ENCODE measurements around the gene RGPD5. TPM values are rescaled to one million over a fixed set of nuclear protein-coding genes. Genes with fewer than 3 reads are reported as not detected.
"Not testable (repeated sequence)": the region's sequence is repeated elsewhere in the genome, so short reads cannot be mapped to it uniquely, and the experiment has no call there.

Gene RGPD5
- polyA plus RNA-seq (2012; ENCODE audit: insufficient read depth, insufficient read length), result 17.9 TPM

DNA sequence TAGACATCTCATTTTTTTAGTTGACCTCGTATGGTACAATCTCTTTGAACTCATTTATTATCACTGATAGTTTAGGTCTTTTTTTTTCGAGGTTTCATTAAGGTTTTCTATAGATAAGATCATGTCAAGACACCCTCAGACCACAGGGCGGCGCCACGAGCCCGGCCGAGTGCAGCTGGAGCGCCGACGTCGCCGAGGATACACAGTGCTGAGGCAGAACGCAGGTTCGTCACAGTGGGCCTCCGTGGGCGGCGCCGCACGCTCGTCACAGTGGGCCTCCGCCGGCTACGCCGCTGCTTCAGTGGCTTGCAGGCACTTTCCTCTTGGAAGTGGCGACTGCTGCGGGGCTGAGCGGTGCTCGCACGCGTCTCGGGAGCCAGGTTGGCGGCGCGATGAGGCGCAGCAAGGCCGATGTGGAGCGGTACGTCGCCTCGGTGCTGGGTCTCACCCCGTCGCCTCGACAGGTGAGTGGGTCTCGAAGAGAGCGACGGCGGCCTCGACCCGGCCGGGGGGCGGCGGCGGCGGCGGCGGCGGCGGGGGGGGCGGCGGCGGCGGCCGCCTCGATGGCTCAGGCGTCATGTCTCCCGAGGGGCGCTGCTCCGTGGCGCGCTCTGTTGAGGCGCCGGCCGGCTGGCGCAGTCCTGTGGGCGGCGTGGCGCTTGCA is at the start of gene RGPD5:
Gene RGPD5 (plus strand): TSS at position 232 of the 664 bp plus-strand sequence. CDS start 161 bp downstream, at position 393.
- not testable (repeated sequence) for DNase-seq (ENCODE audit: low read depth, low spot score); H3K4me3 ChIP-seq (ENCODE audit: low read length)

DNA sequence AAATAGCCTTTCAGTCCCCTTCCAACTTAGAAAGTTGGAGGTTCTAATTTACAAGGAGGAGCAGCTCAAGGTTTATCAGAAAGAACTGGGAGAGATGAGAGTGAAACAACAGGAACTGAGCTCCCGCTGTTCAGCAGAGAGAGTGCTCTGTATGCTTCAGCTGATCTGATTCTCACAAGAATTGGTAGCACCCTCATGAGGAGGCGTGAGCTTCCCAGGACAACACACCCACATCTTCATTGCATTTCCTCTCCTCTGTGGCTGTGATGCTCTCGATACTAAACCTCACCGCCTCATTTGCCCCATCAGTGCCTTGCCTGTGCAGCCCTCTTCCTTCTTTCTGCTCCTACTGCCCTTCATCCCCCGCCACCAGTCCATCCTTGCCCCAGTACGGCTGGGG is 42.5 kb upstream of the RGPD5 start:
- not testable (repeated sequence) for DNase-seq (ENCODE audit: low read depth, low spot score); H3K4me3 ChIP-seq (ENCODE audit: low read length)

DNA sequence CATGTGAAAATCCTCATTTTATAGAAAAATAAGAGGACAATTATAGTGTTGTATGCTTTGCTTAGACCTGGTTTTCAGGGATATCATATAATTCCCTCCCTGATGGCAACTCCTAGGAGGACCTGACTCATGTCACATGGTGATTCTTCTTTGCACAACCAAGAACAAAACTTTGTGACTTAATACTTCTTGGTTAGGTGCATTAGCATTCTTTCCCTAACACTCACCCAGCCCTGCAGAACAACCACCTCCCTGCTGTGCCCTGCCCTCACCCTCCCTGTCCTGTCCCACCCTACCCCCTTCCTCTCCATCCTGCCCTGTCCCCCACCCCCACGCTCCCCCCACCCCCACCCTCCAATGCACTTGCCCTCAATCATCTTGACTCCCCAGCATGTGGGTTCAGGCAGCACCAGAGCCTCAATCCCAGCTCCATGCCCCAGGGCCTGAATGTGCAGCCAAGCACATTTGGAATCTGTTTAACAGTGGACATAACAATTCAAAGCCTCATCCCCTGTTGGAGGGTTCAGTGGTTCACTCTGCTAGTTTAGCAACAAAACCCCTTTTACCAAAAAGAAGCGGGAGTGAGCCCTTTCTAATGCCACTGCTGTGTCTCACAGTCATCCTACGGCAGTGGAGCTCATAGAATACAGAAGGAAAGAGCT is 36.8 kb upstream of the RGPD5 start:
- not testable (repeated sequence) for H3K4me3 ChIP-seq (ENCODE audit: low read length); DNase-seq (ENCODE audit: low read depth, low spot score)

DNA sequence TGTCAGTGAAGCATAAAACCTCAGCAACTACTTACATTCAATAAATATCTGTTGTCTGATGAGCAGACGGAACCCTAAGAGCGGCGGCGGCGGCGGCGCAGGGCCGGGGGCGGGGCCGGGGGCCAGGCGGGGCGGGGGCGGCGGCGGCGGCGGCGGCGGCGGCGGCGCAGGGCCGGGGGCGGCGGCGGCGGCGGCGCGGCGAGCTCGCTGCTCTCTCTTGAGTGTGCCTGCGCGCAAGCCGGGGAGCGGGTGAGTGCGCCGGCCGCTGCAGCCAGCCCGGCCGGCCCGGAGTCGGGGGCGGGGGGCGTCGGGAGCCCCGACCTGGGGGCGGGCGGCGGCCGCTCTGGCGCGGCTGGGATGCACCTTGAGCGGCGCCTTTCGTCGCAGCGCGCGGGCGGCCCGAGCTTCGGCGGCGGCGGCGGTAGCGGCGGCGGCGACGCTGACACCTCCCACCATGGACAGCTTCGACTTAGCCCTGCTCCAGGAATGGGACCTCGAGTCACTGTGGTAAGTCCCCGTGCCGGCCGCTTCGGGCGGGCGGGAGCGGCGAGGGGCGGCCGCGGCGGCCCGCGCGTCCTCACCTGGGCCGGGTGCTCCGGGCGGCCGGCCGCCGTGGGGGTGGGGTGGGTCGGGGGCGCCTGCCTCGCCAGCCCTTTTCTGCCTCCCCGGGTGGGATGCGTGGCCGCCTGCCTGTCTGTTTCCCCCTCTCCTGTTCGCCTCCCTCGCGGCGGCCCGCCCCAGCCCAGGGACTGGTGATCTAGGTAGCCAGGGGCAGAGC is 33.7 kb upstream of the RGPD5 start:
- DNase-seq (ENCODE audit: low read depth, low spot score); H3K4me3 ChIP-seq (ENCODE audit: low read length): not testable (repeated sequence)

DNA sequence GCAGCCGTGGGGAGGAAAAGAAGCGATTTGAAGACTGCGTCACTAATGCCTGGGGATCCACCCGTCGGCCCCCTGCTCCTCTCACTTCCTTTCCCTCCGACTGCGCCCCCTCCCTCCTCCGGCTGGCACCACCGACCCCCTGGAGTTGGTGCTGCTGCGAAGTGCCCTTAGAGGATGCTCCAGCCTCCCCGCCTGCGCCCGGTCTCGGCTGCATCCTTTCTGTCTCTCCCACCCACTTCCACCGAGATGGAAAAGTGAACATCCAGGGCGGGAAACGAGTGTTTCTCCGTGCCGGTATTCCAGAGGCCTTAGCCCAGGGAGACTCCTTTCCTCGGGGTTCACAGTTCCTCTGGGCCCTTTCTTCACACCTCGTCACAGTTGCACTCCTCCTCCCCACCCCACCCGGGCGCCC is 33.1 kb upstream of the RGPD5 start:
- not testable (repeated sequence) for H3K4me3 ChIP-seq (ENCODE audit: low read length); DNase-seq (ENCODE audit: low read depth, low spot score)

DNA sequence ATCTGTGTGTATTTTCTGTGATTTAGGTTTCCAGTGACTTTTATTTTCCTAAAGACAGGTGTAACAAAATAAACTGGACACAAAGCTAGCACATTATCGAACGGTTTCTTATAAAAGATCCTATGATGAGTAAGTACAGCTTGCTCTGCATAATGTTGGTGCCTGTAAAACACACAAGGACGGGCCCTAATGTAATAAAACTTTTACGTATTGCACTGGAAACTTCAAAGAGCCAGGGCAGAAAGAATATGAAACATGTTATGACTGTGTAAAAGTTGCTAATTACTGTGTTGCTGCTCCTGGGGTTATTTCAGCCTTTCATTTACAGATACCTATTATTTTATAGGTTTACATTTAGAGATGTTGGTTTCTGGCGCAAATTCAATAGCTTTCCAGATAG is 32.1 kb upstream of the RGPD5 start:
- H3K4me3 ChIP-seq (ENCODE audit: low read length); DNase-seq (ENCODE audit: low read depth, low spot score): not testable (repeated sequence)

DNA sequence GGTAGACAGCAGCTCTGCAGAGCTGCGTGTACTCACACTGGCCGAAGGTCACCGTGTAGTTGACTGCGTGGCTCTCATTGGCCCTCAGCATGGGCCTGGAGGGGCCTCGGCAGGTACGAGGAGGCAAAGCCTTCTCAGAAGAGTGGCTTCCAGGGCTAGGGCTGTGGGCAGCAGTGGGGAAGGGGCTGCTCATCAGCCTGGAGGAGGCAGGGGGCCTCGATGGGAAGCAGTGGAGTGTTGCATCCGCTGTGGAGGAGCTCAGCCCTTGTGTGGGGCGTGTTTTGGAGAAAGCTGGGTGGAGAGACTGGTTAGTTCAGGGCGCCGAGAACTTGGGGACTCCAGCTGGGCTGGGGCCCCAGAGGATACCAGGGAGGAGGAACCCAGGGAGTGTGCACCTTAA is 28.0 kb upstream of the RGPD5 start:
- not testable (repeated sequence) for DNase-seq (ENCODE audit: low read depth, low spot score); H3K4me3 ChIP-seq (ENCODE audit: low read length)

DNA sequence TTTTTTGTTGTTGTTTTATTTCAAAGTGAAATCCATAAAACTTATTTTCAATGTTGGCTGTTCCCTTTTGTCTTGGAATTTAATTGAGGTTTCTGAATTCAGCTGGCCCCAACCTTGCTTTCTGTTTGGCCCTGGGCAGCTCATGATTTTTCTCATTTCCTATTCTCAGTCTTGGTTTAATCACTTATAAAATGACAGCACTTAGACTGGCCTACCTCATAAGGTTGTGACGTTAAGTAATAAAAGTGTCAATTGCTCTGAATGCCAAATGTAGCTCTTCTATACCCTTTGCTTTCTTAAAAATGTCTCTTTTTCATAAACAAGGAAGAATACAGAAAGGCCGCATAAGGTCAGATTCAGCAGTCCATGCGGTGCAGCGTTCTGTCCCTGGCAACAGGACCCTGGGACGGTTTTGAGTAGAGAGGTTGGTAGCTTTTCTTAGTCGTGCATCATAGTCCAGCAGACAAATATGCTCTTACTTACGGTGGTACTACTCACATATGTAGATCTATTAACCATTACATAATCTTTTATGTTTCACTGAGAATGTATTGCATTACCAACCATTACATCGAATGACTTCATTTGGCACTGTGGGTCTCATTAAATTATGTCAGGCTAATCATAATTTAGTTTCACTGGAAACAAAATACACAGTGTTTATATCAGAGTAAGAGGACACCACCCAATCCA is 27.1 kb upstream of the RGPD5 start:
- not testable (repeated sequence) for DNase-seq (ENCODE audit: low read depth, low spot score); H3K4me3 ChIP-seq (ENCODE audit: low read length)

DNA sequence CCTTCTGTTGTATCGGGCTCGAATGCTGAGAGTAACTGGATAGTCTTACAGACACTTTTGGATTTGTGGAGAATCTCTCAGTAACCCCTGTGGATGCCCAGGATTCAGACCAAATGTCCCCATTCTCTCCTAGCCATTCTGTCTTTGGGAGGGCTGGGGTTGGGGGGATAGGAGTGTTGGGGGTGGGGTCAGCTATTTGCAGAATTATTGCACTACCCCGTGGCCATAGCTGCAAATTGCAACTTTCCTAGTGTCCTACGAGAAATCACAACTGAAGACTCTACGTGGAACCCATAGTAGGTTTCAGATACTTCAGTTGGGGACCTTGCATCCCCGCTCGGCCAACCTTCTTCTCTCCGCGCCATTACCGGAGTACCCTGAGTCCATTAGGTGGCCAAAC is 25.2 kb upstream of the RGPD5 start:
- H3K4me3 ChIP-seq (ENCODE audit: low read length); DNase-seq (ENCODE audit: low read depth, low spot score): not testable (repeated sequence)

DNA sequence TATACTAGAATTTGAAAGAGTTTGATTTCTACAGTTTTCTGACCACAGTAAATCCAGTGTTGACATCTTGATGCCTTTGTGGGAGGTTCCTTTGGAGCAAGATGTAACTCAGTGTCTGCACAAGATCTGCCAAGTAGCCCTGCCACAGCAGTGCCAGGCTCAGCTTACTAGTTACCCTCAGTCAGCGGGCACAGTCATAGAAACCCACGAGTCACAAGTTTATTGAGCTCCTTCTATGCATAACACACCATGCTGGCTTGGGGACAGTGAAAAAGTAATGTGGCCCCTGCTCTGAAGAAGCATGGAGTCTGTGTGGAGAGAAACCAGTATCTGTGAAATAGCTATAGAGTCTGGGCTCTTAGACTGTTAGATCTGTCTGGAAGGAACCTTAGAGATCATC is 15.0 kb upstream of the RGPD5 start:
- not testable (repeated sequence) for H3K4me3 ChIP-seq (ENCODE audit: low read length); DNase-seq (ENCODE audit: low read depth, low spot score)

DNA sequence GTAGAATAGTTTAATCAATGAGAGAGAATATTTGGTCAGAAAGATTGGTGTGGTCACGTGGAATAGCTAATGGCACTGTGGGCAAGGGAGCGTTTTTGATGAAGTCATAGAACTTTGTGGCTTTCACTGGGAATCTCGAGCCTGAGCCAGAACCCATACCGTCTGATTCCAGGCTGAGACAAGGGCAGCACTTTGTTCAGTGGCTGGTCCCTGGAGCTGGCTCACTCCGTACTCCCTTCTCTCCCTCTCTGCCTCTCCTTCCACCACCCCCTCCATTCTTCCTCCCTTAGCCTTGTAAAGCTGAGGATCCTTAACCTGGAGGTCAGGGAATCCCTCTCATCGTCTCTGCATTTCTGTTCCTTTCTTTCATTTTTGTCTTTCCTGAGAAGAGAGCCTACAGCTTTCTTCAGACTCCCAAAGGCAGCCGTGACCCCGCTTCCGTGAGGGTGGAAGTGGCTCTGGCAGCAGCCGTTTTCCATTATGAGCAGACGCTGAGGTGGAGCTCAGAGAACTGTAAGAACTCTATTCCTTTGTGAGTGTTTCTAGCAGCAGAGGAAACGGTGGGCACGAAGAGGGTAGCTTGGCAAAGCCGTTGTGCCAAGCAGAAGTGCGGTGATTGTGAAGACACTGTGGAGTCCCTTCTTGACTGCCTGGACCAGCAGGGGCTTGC is 12.8 kb upstream of the RGPD5 start:
- not testable (repeated sequence) for DNase-seq (ENCODE audit: low read depth, low spot score); H3K4me3 ChIP-seq (ENCODE audit: low read length)

DNA sequence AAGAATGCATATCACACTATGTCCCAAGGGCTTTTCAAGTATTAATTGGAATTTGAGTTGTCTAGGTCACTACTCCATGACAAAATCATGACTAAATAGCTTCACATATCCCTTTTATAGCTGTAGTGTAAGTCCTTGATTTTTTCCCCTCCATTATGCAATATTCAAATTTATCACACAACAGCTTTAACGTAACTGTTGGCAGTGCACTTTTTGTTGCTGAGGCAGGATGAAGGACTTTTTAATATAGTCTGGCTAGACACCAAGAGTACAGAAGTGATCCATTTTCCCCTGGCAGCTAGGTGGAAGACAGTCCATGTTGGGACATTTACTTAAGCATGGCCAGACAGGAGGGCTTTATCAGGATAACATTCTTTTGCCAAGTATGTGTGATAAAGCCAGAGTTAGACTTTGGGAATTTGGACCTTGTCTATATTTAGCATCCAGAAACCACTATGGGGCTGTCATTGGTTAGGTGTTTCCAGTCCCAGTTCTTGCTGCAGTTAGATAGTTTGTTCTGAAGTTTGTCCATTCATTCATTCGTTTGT is 11.6 kb upstream of the RGPD5 start:
- not testable (repeated sequence) for H3K4me3 ChIP-seq (ENCODE audit: low read length); DNase-seq (ENCODE audit: low read depth, low spot score)

DNA sequence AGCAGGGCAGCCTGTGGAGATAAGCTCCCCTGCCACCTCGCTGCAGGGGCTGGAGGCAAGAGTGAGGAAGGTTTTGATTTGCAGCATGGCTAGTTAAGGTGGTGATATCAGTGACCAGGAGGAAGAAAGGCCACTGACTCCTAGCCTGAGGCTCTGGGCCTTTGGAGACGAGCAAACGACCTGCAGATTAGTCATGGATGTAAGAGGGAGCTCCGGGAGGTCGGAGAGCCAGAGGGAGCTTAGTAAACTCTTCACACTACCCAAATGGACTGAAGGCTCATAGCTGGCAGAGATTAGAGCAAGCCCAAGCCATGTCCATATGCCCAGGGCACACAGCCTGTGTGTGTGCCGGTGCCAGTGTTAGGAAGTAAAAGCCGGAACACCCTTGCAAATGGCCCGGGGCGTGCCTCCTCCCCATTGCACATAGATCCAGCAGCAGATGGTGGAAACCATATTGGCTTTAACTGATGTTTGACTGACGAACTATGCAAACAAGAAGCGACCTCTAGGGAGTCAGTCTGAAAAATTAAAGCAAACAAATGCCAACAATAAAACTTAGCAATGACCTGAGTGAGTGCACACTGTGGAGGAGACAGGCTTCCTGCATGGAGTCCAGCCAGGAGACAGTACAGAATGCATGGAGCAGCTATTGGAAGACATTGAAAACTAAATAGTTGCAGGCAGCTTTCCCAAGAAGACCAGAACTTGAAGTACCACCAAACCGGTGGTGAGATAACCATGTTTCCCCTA is 2.4 kb upstream of the RGPD5 start:
- DNase-seq (ENCODE audit: low read depth, low spot score), result not testable (repeated sequence)

DNA sequence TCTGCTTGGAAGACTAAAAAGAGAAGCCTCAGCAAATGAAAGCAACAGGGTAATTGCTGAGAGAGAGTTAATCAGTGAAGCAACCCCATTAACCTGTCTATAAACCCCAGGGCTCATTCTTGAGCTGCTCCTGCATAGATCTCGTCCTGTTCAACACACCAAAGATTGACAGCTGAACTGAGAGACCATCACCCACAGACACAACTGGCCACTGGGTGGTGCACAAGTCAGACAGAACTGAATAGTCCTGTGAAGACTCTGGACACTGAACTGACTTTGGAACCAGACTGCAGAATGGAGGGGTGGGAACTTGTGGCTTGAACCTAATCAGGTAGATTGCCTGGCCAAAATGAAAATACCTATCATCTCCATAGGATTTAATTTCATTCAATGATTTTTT is 1.4 kb upstream of the RGPD5 start:
- H3K4me3 ChIP-seq (ENCODE audit: low read length); DNase-seq (ENCODE audit: low read depth, low spot score): not testable (repeated sequence)

More for the DNA sequence above, 2.4 kb upstream of the RGPD5 start:
- not testable (repeated sequence) for H3K4me3 ChIP-seq (ENCODE audit: low read length)

DNA sequence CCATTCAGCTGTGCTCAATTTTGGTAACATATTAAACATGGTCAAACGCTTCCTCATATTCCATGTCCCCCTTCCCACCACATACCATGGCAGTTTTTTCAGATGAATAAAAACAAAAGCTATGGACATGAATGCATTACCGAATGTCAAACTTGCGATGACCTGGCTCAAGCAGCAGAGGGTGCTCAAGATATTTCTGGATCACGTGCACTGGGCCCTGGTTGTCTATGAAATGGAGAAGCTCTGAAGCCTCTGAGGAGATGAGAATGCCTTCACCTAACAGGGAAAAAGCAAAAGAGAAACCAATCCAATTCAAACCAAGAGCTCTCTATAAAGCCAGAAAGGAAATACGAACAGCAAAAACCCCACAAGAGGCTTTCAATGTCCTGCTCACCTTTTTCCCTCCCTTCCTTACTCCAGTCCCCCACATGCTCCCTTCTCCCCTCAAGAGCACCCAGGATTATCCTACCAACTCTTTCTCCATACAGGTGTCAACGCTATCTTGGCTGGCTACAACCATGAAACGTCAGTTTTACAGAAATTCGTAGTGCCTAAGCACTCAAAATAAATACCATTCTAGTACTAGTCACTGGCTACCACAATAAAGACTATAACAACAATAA is 77.1 kb downstream of the RGPD5 start:
- not testable (repeated sequence) for H3K4me3 ChIP-seq (ENCODE audit: low read length); DNase-seq (ENCODE audit: low read depth, low spot score)

DNA sequence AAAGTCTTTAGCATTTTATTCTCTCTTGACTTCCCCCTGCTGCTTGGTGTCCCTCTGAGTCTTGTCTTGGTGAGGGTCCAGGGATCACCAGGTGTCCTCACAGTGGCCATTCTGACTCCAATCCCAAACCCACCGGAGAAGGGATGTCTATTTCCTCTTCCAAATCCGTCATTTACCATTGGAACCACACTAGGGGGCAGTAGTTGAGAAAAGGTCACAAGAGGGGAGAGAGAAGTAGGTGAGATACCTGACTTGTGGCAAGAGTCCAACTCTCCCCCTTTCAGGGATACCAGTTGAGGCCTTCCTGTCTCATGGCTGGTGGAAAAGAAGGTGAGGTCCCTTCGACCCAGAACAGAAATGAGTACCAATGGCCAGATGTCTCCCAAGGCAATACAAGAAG is 82.5 kb downstream of the RGPD5 start:
- DNase-seq (ENCODE audit: low read depth, low spot score); H3K4me3 ChIP-seq (ENCODE audit: low read length): not testable (repeated sequence)

DNA sequence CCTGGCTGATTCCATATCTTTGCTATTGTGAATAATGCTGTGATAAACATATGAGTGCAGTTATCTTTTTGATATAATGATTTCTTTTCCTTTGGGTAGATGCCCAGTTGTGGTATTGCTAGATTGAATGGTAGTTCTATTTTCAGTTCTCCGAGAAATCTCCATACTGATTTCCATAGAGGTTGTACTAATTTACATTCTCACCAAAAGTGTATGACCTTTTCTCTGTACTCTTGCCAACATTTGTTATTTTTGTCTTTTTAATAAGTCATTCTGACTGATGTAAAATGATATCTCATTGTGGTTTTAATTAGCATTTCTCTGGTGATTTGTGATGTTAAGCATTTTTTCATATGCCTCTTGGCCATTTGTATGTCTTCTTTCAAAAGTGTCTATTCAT is 88.0 kb downstream of the RGPD5 start:
- not testable (repeated sequence) for H3K4me3 ChIP-seq (ENCODE audit: low read length); DNase-seq (ENCODE audit: low read depth, low spot score)

Measured in Jurkat, Clone E6-1 (cell line).